ENCODE results near the gene ZNF732. TPM values are rescaled to one million over a fixed set of nuclear protein-coding genes. Genes with fewer than 3 reads are reported as not detected.
A peak's percentile ranks its signal among the peaks of the same experiment; 100 is the strongest.

The ZNF732 gene
- total RNA-seq, 1 experiment from 2014 or later: not detected

- H3K36me3 ChIP-seq (ENCODE audit: control insufficient read depth in 1 of 2, insufficient read depth in 2 of 2, low read length in 2 of 2): no peaks in the 10 kb centered on the region
- ChIA-PET RAD21 (ENCODE audit: low non-redundant PET in 1 of 2, low total read pairs in 2 of 2, uncharacterized antibody in 2 of 2, unreplicated experiment in 2 of 2) (no interaction called here), POLR2A (no interaction called here), CTCF (no interaction called here)
- H3K9ac ChIP-seq (ENCODE audit: low read length): no peak overlapping the region
- no TSS peak for BruUV-seq (replicated peaks)
- peaks cover 18 to 19% of the 10 kb centered on the region in 2 experiments; a peak in 3 of 4 replicates for H3K9me3 ChIP-seq (ENCODE audit: control insufficient read depth in 1 of 2, insufficient read depth in 1 of 2, low read depth in 1 of 2, low read length in 2 of 2)
- DNase-seq (ENCODE audit: low read depth, low spot score) (no peak), ATAC-seq (no peak)
- intact Hi-C loops (cut with micrococcal nuclease): no loop called here
- H2AFZ ChIP-seq (ENCODE audit: low read depth, low read length, poor library complexity, severe bottlenecking): no peak overlapping the region
- H3K4me3 ChIP-seq (replicated peaks in 1 of 2; ENCODE audit: low read depth in 1 of 2, low read length in 2 of 2): no peak overlapping the region
- no peaks in the 10 kb centered on the region for H3K9me2 ChIP-seq (ENCODE audit: insufficient read depth)
- no peaks in the 10 kb centered on the region for H4K20me1 ChIP-seq (ENCODE audit: insufficient read depth)
- no peaks in the 10 kb centered on the region for H3K4me1 ChIP-seq (ENCODE audit: control insufficient read depth in 1 of 2, insufficient read depth in 2 of 2, low read length in 2 of 2)
- no peaks in the 10 kb centered on the region for H3K27me3 ChIP-seq (ENCODE audit: insufficient read depth, low read length)
- H3K27ac ChIP-seq (ENCODE audit: low read depth, low read length): no peak overlapping the region
- TF ChIP-seq TCF7L2 (IDR thresholded peaks at IDR 0.05; ENCODE audit: borderline replicate concordance, extremely low read depth, insufficient read depth, insufficient read length) (no peak), ZNF274 (IDR thresholded peaks at IDR 0.05; ENCODE audit: low read depth, low read length) (peak; percentile 74), ZFX (IDR thresholded peaks at IDR 0.05) (no peak), FOSL1 (IDR thresholded peaks at IDR 0.05; ENCODE audit: low read depth) (no peak)
- no peak overlapping the region for H3K4me2 ChIP-seq (ENCODE audit: low read length)
- no peaks in the 10 kb centered on the region for H3K79me2 ChIP-seq (ENCODE audit: insufficient read depth, low read length)
Measured at GRCh38 chr4:253936-254756, 51.1 kb downstream of the ZNF732 start.

- no peak overlapping the region for H3K27ac ChIP-seq (ENCODE audit: low read depth, low read length)
- CTCF ChIA-PET: no interaction called here
- H3K9me3 ChIP-seq (ENCODE audit: control insufficient read depth in 1 of 2, insufficient read depth in 1 of 2, low read depth in 1 of 2, low read length in 2 of 2): peaks cover 19 to 23% of the 10 kb centered on the region in 2 experiments; a peak in 3 of 4 replicates
- no peaks in the 10 kb centered on the region for H3K79me2 ChIP-seq (ENCODE audit: insufficient read depth, low read length)
- no peaks in the 10 kb centered on the region for H4K20me1 ChIP-seq (ENCODE audit: insufficient read depth)
- H3K4me2 ChIP-seq (ENCODE audit: low read length): no peak overlapping the region
- H3K9me2 ChIP-seq (ENCODE audit: insufficient read depth): no peaks in the 10 kb centered on the region
- TF ChIP-seq POLR2AphosphoS5 (IDR thresholded peaks at IDR 0.05; ENCODE audit: low read depth, low read length): no peak
- TF ChIP-seq JUND (IDR thresholded peaks at IDR 0.05): no peak
- TF ChIP-seq CEBPB (IDR thresholded peaks at IDR 0.05; ENCODE audit: low read depth): no peak
- no peaks in the 10 kb centered on the region for H3K36me3 ChIP-seq (ENCODE audit: control insufficient read depth in 1 of 2, insufficient read depth in 2 of 2, low read length in 2 of 2)
- no peak for ATAC-seq
- RAD21 ChIA-PET (ENCODE audit: low non-redundant PET in 1 of 2, low total read pairs in 2 of 2, uncharacterized antibody in 2 of 2, unreplicated experiment in 2 of 2): no interaction called here
- no peaks in the 10 kb centered on the region for H3K4me1 ChIP-seq (ENCODE audit: control insufficient read depth in 1 of 2, insufficient read depth in 2 of 2, low read length in 2 of 2)
- POLR2A ChIA-PET: no interaction called here
- no peak overlapping the region for H2AFZ ChIP-seq (ENCODE audit: low read depth, low read length, poor library complexity, severe bottlenecking)
- no TSS peak for BruUV-seq (replicated peaks)
- intact Hi-C loops (cut with micrococcal nuclease): no loop called here
- H3K27me3 ChIP-seq (ENCODE audit: insufficient read depth, low read length): no peaks in the 10 kb centered on the region
- no peak overlapping the region for H3K4me3 ChIP-seq (replicated peaks in 1 of 2; ENCODE audit: low read depth in 1 of 2, low read length in 2 of 2)
- no peak overlapping the region for H3K9ac ChIP-seq (ENCODE audit: low read length)
- no peak for DNase-seq (ENCODE audit: low read depth, low spot score)
Measured at GRCh38 chr4:252065-252601, 53.1 kb downstream of the ZNF732 start.

All from HCT116 (cell line).